ENCODE measurements around the gene PLPP4. TPM values are rescaled to one million over a fixed set of nuclear protein-coding genes. Genes with fewer than 3 reads are reported as not detected.

Gene PLPP4
- total RNA-seq, 1 experiment from 2014 or later, result not detected

- Histone ChIP-seq H3K36me3 (ENCODE audit: control insufficient read depth in 1 of 2, insufficient read depth in 2 of 2, low read length in 2 of 2) (no peaks in the 10 kb centered on the region), H3K27me3 (ENCODE audit: insufficient read depth, low read length) (0 out of 2 replicates have a peak, but pooled peaks cover 9% of the 10 kb centered on the region), H4K20me1 (ENCODE audit: insufficient read depth) (no peaks in the 10 kb centered on the region), H2AFZ (ENCODE audit: low read depth, low read length, poor library complexity, severe bottlenecking) (no peak overlapping the region), H3K9ac (ENCODE audit: low read length) (no peak overlapping the region), H3K79me2 (ENCODE audit: insufficient read depth, low read length) (no peaks in the 10 kb centered on the region), H3K9me3 (ENCODE audit: control insufficient read depth in 1 of 2, insufficient read depth in 1 of 2, low read depth in 1 of 2, low read length in 2 of 2) (peaks cover 0 to 8% of the 10 kb centered on the region in 2 experiments; a peak in 1 of 4 replicates), H3K9me2 (ENCODE audit: insufficient read depth) (no peaks in the 10 kb centered on the region), H3K4me1 (ENCODE audit: control insufficient read depth in 1 of 2, insufficient read depth in 2 of 2, low read length in 2 of 2) (no peaks in the 10 kb centered on the region), H3K4me3 (replicated peaks in 1 of 2; ENCODE audit: low read depth in 1 of 2, low read length in 2 of 2) (no peak overlapping the region), H3K4me2 (ENCODE audit: low read length) (no peak overlapping the region), H3K27ac (ENCODE audit: low read depth, low read length) (no peak overlapping the region)
- intact Hi-C loops (cut with micrococcal nuclease), result no loop called here
- no peak for TF ChIP-seq EZH2 (IDR thresholded peaks at IDR 0.05)
- ChIA-PET RAD21 (ENCODE audit: low non-redundant PET in 1 of 2, low total read pairs in 2 of 2, uncharacterized antibody in 2 of 2, unreplicated experiment in 2 of 2) (no interaction called here), POLR2A (no interaction called here), CTCF (no interaction called here)
- ATAC-seq (no peak), DNase-seq (ENCODE audit: low read depth, low spot score) (no peak)
- no TSS peak for BruUV-seq (replicated peaks)
Measured at GRCh38 chr10:120473593-120473992, 16.6 kb downstream of the PLPP4 start.

- intact Hi-C loops (cut with micrococcal nuclease), result no loop called here
- CTCF ChIA-PET, result no interaction called here
- H3K79me2 ChIP-seq (ENCODE audit: insufficient read depth, low read length), result no peaks in the 10 kb centered on the region
- no peak overlapping the region for H3K4me3 ChIP-seq (replicated peaks in 1 of 2; ENCODE audit: low read depth in 1 of 2, low read length in 2 of 2)
- H4K20me1 ChIP-seq (ENCODE audit: insufficient read depth), result no peaks in the 10 kb centered on the region
- H3K9me3 ChIP-seq (ENCODE audit: control insufficient read depth in 1 of 2, insufficient read depth in 1 of 2, low read depth in 1 of 2, low read length in 2 of 2), result peaks cover 0 to 8% of the 10 kb centered on the region in 2 experiments; a peak in 1 of 4 replicates
- ATAC-seq (no peak), DNase-seq (ENCODE audit: low read depth, low spot score) (no peak)
- POLR2A ChIA-PET, result no interaction called here
- H3K9ac ChIP-seq (ENCODE audit: low read length), result no peak overlapping the region
- H3K4me1 ChIP-seq (ENCODE audit: control insufficient read depth in 1 of 2, insufficient read depth in 2 of 2, low read length in 2 of 2), result no peaks in the 10 kb centered on the region
- 0 out of 2 replicates have a peak, but pooled peaks cover 9% of the 10 kb centered on the region for H3K27me3 ChIP-seq (ENCODE audit: insufficient read depth, low read length)
- H3K36me3 ChIP-seq (ENCODE audit: control insufficient read depth in 1 of 2, insufficient read depth in 2 of 2, low read length in 2 of 2), result no peaks in the 10 kb centered on the region
- H3K9me2 ChIP-seq (ENCODE audit: insufficient read depth), result no peaks in the 10 kb centered on the region
- H3K4me2 ChIP-seq (ENCODE audit: low read length), result no peak overlapping the region
- RAD21 ChIA-PET (ENCODE audit: low non-redundant PET in 1 of 2, low total read pairs in 2 of 2, uncharacterized antibody in 2 of 2, unreplicated experiment in 2 of 2), result no interaction called here
- BruUV-seq (replicated peaks), result no TSS peak
- H2AFZ ChIP-seq (ENCODE audit: low read depth, low read length, poor library complexity, severe bottlenecking), result no peak overlapping the region
- H3K27ac ChIP-seq (ENCODE audit: low read depth, low read length), result no peak overlapping the region
- TF ChIP-seq POLR2A (IDR thresholded peaks at IDR 0.05; ENCODE audit: borderline replicate concordance, extremely low read depth, insufficient read depth, insufficient read length) (no peak), EZH2phosphoT487 (IDR thresholded peaks at IDR 0.05; ENCODE audit: borderline replicate concordance) (no peak), YY1 (IDR thresholded peaks at IDR 0.05; ENCODE audit: extremely low read depth, insufficient replicate concordance, low read depth, low read length) (no peak), ZNF274 (IDR thresholded peaks at IDR 0.05; ENCODE audit: low read depth, low read length) (no peak), JUND (IDR thresholded peaks at IDR 0.05) (no peak), CTCF (IDR thresholded peaks at IDR 0.05 in 2 of 3, conservative IDR thresholded peaks at IDR 0.05 in 1 of 3; ENCODE audit: borderline replicate concordance in 1 of 3, insufficient read depth in 1 of 3, low read depth in 2 of 3, low read length in 2 of 3) (no peak), RAD21 (IDR thresholded peaks at IDR 0.05; ENCODE audit: low read depth) (no peak), CEBPB (IDR thresholded peaks at IDR 0.05; ENCODE audit: low read depth) (no peak), SRF (IDR thresholded peaks at IDR 0.05; ENCODE audit: low read depth) (no peak), FOSL1 (IDR thresholded peaks at IDR 0.05; ENCODE audit: low read depth) (no peak), POLR2AphosphoS5 (IDR thresholded peaks at IDR 0.05; ENCODE audit: low read depth, low read length) (no peak), SIN3A (IDR thresholded peaks at IDR 0.05; ENCODE audit: low read depth) (no peak), ZFX (IDR thresholded peaks at IDR 0.05) (no peak), ZBTB33 (IDR thresholded peaks at IDR 0.05; ENCODE audit: extremely low read depth, insufficient replicate concordance, low read length) (no peak), CBX3 (IDR thresholded peaks at IDR 0.05; ENCODE audit: low read depth) (no peak), EZH2 (IDR thresholded peaks at IDR 0.05) (no peak), TCF7L2 (IDR thresholded peaks at IDR 0.05; ENCODE audit: borderline replicate concordance, extremely low read depth, insufficient read depth, insufficient read length) (no peak), MAX (IDR thresholded peaks at IDR 0.05) (no peak)
Measured at GRCh38 chr10:120474956-120475355, 17.9 kb downstream of the PLPP4 start.
